H1 (cell line): Measurements from ENCODE around the gene NKAIN2. TPM values are rescaled to one million over a fixed set of nuclear protein-coding genes. Genes with fewer than 3 reads are reported as not detected.
A peak's percentile ranks its signal among the peaks of the same experiment; 100 is the strongest.

ENCODE experiments used
- CTCF ChIA-PET: fragments of 300-600 bp; sonication (Branson Sonifier 250); formaldehyde crosslinking; loops from one replicate; lab custom pipeline; 2021; ENCODE audit not compliant: partially characterized antibody; lab: Charles Lee
- POLR2A ChIA-PET: fragments of 300-600 bp; sonication (Branson Sonifier 250); formaldehyde crosslinking; loops from one replicate; lab custom pipeline; 2021; ENCODE audit warnings: inconsistent platforms; ENCODE audit not compliant: partially characterized antibody; lab: Charles Lee
- DNase-seq, 2 experiments: peaks; one replicate each; pipeline versions ENCODE4 v3.0.0 to v3.0.0-alpha.2; 2010 to 2022; ENCODE audit warnings: low spot score in 2 of 2, low read depth in 1 of 2, mixed read lengths in 1 of 2
- FAIRE-seq: peaks from 2 replicates; lab custom pipeline; 2011; peaks lifted over from hg19 to GRCh38; lab: Jason Lieb, UNC
- H2AFZ ChIP-seq: 2 replicates; pipeline ENCODE4 v1.8.1; 2012; ENCODE audit warnings: low read length, inconsistent platforms
- H2AK5ac ChIP-seq: 2 replicates; pipeline ENCODE4 v1.6.1; 2013; ENCODE audit warnings: low read depth, low read length
- H2BK120ac ChIP-seq: replicated peaks from 2 replicates; pipeline ENCODE3; 2013; ENCODE audit warnings: low read depth, low read length, inconsistent platforms
- H2BK12ac ChIP-seq: 2 replicates; pipeline ENCODE4 v1.6.1; 2013; ENCODE audit warnings: low read depth, low read length
- H2BK15ac ChIP-seq: 2 replicates; pipeline ENCODE4 v1.6.1; 2013; ENCODE audit warnings: low read length
- H2BK20ac ChIP-seq: 2 replicates; pipeline ENCODE4 v1.6.1; 2013; ENCODE audit warnings: low read length
- H2BK5ac ChIP-seq: 2 replicates; pipeline ENCODE4 v1.6.1; 2013; ENCODE audit warnings: low read depth, low read length
- H3K14ac ChIP-seq: 2 replicates; pipeline ENCODE4 v1.6.1; 2013; ENCODE audit warnings: inconsistent platforms; ENCODE audit not compliant: insufficient read length
- H3K18ac ChIP-seq: 2 replicates; pipeline ENCODE4 v1.6.1; 2013; ENCODE audit warnings: low read length; ENCODE audit errors: extremely low read depth
- H3K23ac ChIP-seq: 2 replicates; pipeline ENCODE4 v1.6.1; 2013; ENCODE audit warnings: inconsistent platforms; ENCODE audit not compliant: insufficient read length
- H3K23me2 ChIP-seq: 2 replicates; pipeline ENCODE4 v1.6.1; 2013; ENCODE audit warnings: low read depth, low read length
- H3K27ac ChIP-seq: 2 replicates; pipeline ENCODE4 v1.6.1; 2011; ENCODE audit warnings: low read depth, low read length, inconsistent platforms
- H3K27me3 ChIP-seq, 4 experiments: replicated peaks in 1 of 4; 1 replicate in 1 of 4; 2 replicates in 3 of 4; pipeline versions ENCODE4 v1.6.1 to v1.8.1; 2011 to 2013; ENCODE audit warnings: low read length in 3 of 4, mild to moderate bottlenecking in 3 of 4, inconsistent platforms in 2 of 4, mixed read lengths in 2 of 4, moderate library complexity in 1 of 4; ENCODE audit not compliant: control insufficient read depth in 3 of 4, insufficient read depth in 3 of 4; ENCODE audit errors: extremely low read depth in 1 of 4
- H3K36me3 ChIP-seq, 4 experiments: 2 replicates each; pipeline versions ENCODE4 v1.6.1 to v1.8.1; 2011 to 2013; ENCODE audit warnings: mild to moderate bottlenecking in 4 of 4, low read length in 3 of 4, moderate library complexity in 2 of 4, control low read depth in 1 of 4, inconsistent platforms in 1 of 4; ENCODE audit not compliant: insufficient read depth in 4 of 4, control insufficient read depth in 2 of 4
- H3K4ac ChIP-seq: replicated peaks from 2 replicates; pipeline ENCODE3; 2013; ENCODE audit warnings: low read length, low read depth, mixed read lengths, inconsistent platforms; ENCODE audit not compliant: insufficient read length
- H3K4me1 ChIP-seq, 4 experiments: replicated peaks in 1 of 4; 1 replicate in 1 of 4; 2 replicates in 3 of 4; pipeline versions ENCODE4 v1.6.1 to v1.8.1; 2011 to 2013; ENCODE audit warnings: low read length in 3 of 4, inconsistent platforms in 2 of 4, mixed read lengths in 1 of 4; ENCODE audit not compliant: insufficient read depth in 4 of 4, control insufficient read depth in 3 of 4
- H3K4me2 ChIP-seq, 2 experiments: 2 replicates each; pipeline versions ENCODE4 v1.6.1 to v1.8.1; 2011 to 2013; ENCODE audit warnings: low read depth in 2 of 2, low read length in 2 of 2, control low read depth in 1 of 2, inconsistent platforms in 1 of 2, mild to moderate bottlenecking in 1 of 2; ENCODE audit not compliant: insufficient read depth in 1 of 2
- H3K4me3 ChIP-seq, 4 experiments: fragments of 200-600, 300-600 bp in 1 of 4; sonication (generic), shearing (Covaris generic), sonication (Bioruptor Twin) in 1 of 4; 2 replicates each; pipeline versions ENCODE4 v1.5.1 to v1.8.1; 2011 to 2016; ENCODE audit warnings: low read length in 4 of 4, low read depth in 3 of 4, control low read depth in 2 of 4, inconsistent platforms in 2 of 4, mild to moderate bottlenecking in 2 of 4, mixed read lengths in 1 of 4, moderate library complexity in 1 of 4; ENCODE audit not compliant: insufficient read depth in 2 of 4; ENCODE audit errors: extremely low read depth in 1 of 4
- H3K56ac ChIP-seq: replicated peaks from 2 replicates; pipeline ENCODE3; 2013; ENCODE audit warnings: low read depth, mild to moderate bottlenecking, mixed read lengths, low read length, inconsistent platforms; ENCODE audit not compliant: insufficient read length
- H3K79me1 ChIP-seq: 2 replicates; pipeline ENCODE4 v1.6.1; 2013; ENCODE audit warnings: low read depth, low read length, control low read depth
- H3K79me2 ChIP-seq, 2 experiments: 2 replicates each; pipeline versions ENCODE4 v1.6.1 to v1.8.1; 2012 to 2013; ENCODE audit warnings: low read length in 2 of 2, mild to moderate bottlenecking in 2 of 2, inconsistent platforms in 1 of 2; ENCODE audit not compliant: insufficient read depth in 2 of 2, control insufficient read depth in 1 of 2
- H3K9ac ChIP-seq, 4 experiments: replicated peaks in 1 of 4; 1 replicate in 1 of 4; 2 replicates in 3 of 4; pipeline versions ENCODE4 v1.6.1 to v1.8.1; 2011 to 2013; ENCODE audit warnings: low read depth in 3 of 4, low read length in 3 of 4, control low read depth in 2 of 4, mild to moderate bottlenecking in 2 of 4, moderate library complexity in 2 of 4, inconsistent platforms in 1 of 4; ENCODE audit errors: extremely low read depth in 1 of 4
- H3K9me3 ChIP-seq, 2 experiments: 2 replicates each; pipeline versions ENCODE4 v1.6.1 to v1.8.1; 2012 to 2013; ENCODE audit warnings: mild to moderate bottlenecking in 2 of 2, moderate library complexity in 2 of 2, control low read depth in 1 of 2, inconsistent platforms in 1 of 2, low read depth in 1 of 2, low read length in 1 of 2, mixed read lengths in 1 of 2; ENCODE audit not compliant: insufficient read depth in 2 of 2
- H4K20me1 ChIP-seq, 2 experiments: replicated peaks in 1 of 2; 2 replicates each; pipeline versions ENCODE3 to v1.8.1; 2011 to 2013; ENCODE audit warnings: inconsistent platforms in 2 of 2, low read length in 2 of 2, mild to moderate bottlenecking in 1 of 2; ENCODE audit not compliant: insufficient read depth in 2 of 2, control insufficient read depth in 1 of 2
- H4K5ac ChIP-seq: 2 replicates; pipeline ENCODE4 v1.6.1; 2013; ENCODE audit warnings: low read length, low read depth, mixed read lengths, inconsistent platforms; ENCODE audit not compliant: insufficient read length
- H4K8ac ChIP-seq: 2 replicates; pipeline ENCODE4 v1.8.0; 2013; ENCODE audit warnings: mild to moderate bottlenecking, moderate library complexity, low read length, inconsistent platforms; ENCODE audit not compliant: insufficient read depth; ENCODE audit errors: extremely low read depth
- H4K91ac ChIP-seq: replicated peaks from 2 replicates; pipeline ENCODE3; 2013; ENCODE audit warnings: low read length, mixed read lengths, inconsistent platforms; ENCODE audit not compliant: insufficient read length
- SP1 ChIP-seq: IDR thresholded peaks from 2 replicates; pipeline ENCODE4 v1.6.1; 2011; ENCODE audit warnings: low read depth, low read length
- WGBS, 2 experiments: shearing (Covaris generic) in 1 of 2; methylation state at CpG; one replicate each; pipeline versions ENCODE4 v1.1.6 to v1.1.7; 2013 to 2015; ENCODE audit warnings: low lambda C conversion rate in 2 of 2, mixed read lengths in 2 of 2, inconsistent platforms in 1 of 2, low coverage in 1 of 2, missing lambda C conversion rate in 1 of 2; ENCODE audit not compliant: insufficient replicate concordance in 2 of 2, insufficient coverage in 1 of 2, insufficient read length in 1 of 2; ENCODE audit errors: extremely low coverage in 1 of 2, missing lambda C conversion rate in 1 of 2; 5-methylcytosine and 5-hydroxymethylcytosine counted together
- polyA plus RNA-seq, 7 experiments: library from polyadenylated mRNA; depleted of rRNA in 3 of 7; stranded (reverse) in 5 of 7; unstranded in 2 of 7; fragments of >200 nt in 5 of 7; fragments of 200-250 nt in 2 of 7; gene quantifications; 1 replicate in 5 of 7; 2 replicates in 1 of 7; 4 replicates in 1 of 7; pipeline versions ENCODE4 v1.2.1 to v1.2.3, GENCODE V29; 2011 to 2013; ENCODE audit warnings: missing spikeins in 2 of 7, mixed read lengths in 2 of 7
- total RNA-seq: library from RNA; stranded (reverse); fragmentation: NEBNext Ultra II Directional; extraction: Animal tissue kit (Norgen Biotek cat#: 25700); gene quantifications from 2 replicates; pipeline ENCODE4 v1.2.1, GENCODE V29; 2021
- TF ChIP-seq, protein P1 (sequence below): IDR thresholded peaks from 2 replicates; pipeline ENCODE4 v1.6.1; 2012; ENCODE audit warnings: low read length, inconsistent platforms

NKAIN2 gene
- total and polyA plus RNA-seq, 2 of the 8 experiments (the other 6 are each of a cell fraction or from before 2014, with no cell fraction given), result 0.20 to 0.34 TPM

DNA sequence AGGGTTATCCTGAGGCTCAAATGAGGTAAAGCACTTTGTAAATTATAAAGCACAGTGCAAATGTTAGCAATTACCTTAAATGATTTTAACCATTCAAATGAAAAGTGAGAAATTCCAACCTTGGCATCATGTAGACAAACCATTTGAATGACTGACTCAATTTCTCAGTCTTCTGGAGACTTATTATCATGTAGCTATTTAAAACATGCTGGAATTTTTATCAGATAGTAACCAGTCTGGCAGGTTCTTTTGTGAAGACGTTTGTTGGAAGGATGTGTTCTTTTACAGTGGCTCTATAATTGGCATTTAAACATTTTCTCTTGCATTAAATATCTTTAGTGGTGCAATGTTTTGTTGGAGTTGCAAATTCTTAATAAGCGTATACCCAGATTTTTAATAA is 386.6 kb downstream of the NKAIN2 start:
- POLR2A ChIA-PET, result no interaction called here
- Histone ChIP-seq H3K4me1 (peaks cover 0 to 7% (median 0%) of the 10 kb centered on the region in 4 experiments; a peak in 2 of 7 replicates), H2AK5ac (no peak overlapping the region), H4K8ac (no peak overlapping the region), H2AFZ (no peak overlapping the region), H2BK12ac (no peak overlapping the region), H2BK20ac (no peak overlapping the region), H3K27me3 (no peaks in the 10 kb centered on the region), H2BK120ac (no peak overlapping the region), H3K4me2 (no peak overlapping the region), H3K9me3 (peaks cover 0 to 4% of the 10 kb centered on the region in 2 experiments; a peak in 1 of 4 replicates), H3K79me2 (no peaks in the 10 kb centered on the region), H3K9ac (no peak overlapping the region), H3K79me1 (no peaks in the 10 kb centered on the region), H4K5ac (no peak overlapping the region), H2BK5ac (no peak overlapping the region), H3K56ac (no peak overlapping the region), H3K23ac (no peak overlapping the region), H3K27ac (no peak overlapping the region), H3K23me2 (no peaks in the 10 kb centered on the region), H3K18ac (no peak overlapping the region), H3K36me3 (no peaks in the 10 kb centered on the region), H2BK15ac (no peak overlapping the region), H4K91ac (no peak overlapping the region), H3K4me3 (no peak overlapping the region), H3K14ac (no peak overlapping the region), H3K4ac (no peak overlapping the region), H4K20me1 (no peaks in the 10 kb centered on the region)
- TF ChIP-seq, protein P1, sequence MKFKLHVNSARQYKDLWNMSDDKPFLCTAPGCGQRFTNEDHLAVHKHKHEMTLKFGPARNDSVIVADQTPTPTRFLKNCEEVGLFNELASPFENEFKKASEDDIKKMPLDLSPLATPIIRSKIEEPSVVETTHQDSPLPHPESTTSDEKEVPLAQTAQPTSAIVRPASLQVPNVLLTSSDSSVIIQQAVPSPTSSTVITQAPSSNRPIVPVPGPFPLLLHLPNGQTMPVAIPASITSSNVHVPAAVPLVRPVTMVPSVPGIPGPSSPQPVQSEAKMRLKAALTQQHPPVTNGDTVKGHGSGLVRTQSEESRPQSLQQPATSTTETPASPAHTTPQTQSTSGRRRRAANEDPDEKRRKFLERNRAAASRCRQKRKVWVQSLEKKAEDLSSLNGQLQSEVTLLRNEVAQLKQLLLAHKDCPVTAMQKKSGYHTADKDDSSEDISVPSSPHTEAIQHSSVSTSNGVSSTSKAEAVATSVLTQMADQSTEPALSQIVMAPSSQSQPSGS, result no peak
- TF ChIP-seq SP1, result 0 out of 2 replicates have a peak, but pooled peaks have one; percentile 53
- WGBS, 2 experiments, result 53% methylated on average over 2 of the region's 2 CpGs; no CpG with 5 or more reads in 1 of the 2 experiments
- DNase-seq (no peak), FAIRE-seq (no peak)
- CTCF ChIA-PET, result no interaction called here
